Epithelial cell of alveolus of lung (primary cell): Measurements from ENCODE around the gene ARHGEF25. TPM values are rescaled to one million over a fixed set of nuclear protein-coding genes. Genes with fewer than 3 reads are reported as not detected.

Experiments used
- total RNA-seq: library from RNA; depleted of rRNA; stranded (reverse); fragments of >200 nt; gene quantifications from 2 replicates; pipeline ENCODE4 v1.2.1, GENCODE V29; 2015

The ARHGEF25 gene
- 13.8 and 22.4 TPM in 2 replicates for total RNA-seq

GRCh38 chr12:57611108-57611826 lies at the start of gene ARHGEF25:
Gene ARHGEF25, plus strand, starts transcription at chr12:57611435. Its CDS starts 460 bp downstream, at chr12:57611895.

GRCh38 chr12:57590864-57591781 lies 20.1 kb upstream of the ARHGEF25 start, which contains the start of gene PIP4K2C:
Gene PIP4K2C, plus strand, starts transcription at chr12:57591192. Its CDS starts 98 bp downstream, at chr12:57591290.

GRCh38 chr12:57604454-57604991 lies 6.7 kb upstream of the ARHGEF25 start, which contains the start of gene DTX3:
Gene DTX3, plus strand, starts transcription at chr12:57604824. Its CDS starts 1,694 bp downstream, at chr12:57606518.

GRCh38 chr12:57632958-57633840 lies 22.0 kb downstream of the ARHGEF25 start, which contains the start of gene B4GALNT1:
Gene B4GALNT1, minus strand, starts transcription at chr12:57633201. Its CDS starts 1,069 bp downstream, at chr12:57632132.

Other genes starting within 250 kb of the ARHGEF25 start
- 20.2 and 33.9 TPM in 2 replicates for gene R3HDM2, start 180.4 kb upstream of the ARHGEF25 start, total RNA-seq
- gene INHBC, start 176.7 kb upstream of the ARHGEF25 start, total RNA-seq, result not detected in 2 replicates
- 0.24 and 12.4 TPM in 2 replicates for gene INHBE, start 156.1 kb upstream of the ARHGEF25 start, total RNA-seq
- 2.7 and 4.9 TPM in 2 replicates for gene GLI1, start 151.7 kb upstream of the ARHGEF25 start, total RNA-seq
- gene ARHGAP9, start 131.6 kb upstream of the ARHGEF25 start, total RNA-seq, result 0.26 and 2.2 TPM in 2 replicates
- 64.7 and 148 TPM in 2 replicates for gene MARS1, start 123.4 kb upstream of the ARHGEF25 start, total RNA-seq
- 9.1 and 17.7 TPM in 2 replicates for gene DDIT3, start 90.9 kb upstream of the ARHGEF25 start, total RNA-seq
- gene MBD6, start 88.6 kb upstream of the ARHGEF25 start, total RNA-seq, result 7.5 and 13.1 TPM in 2 replicates
- 177 and 194 TPM in 2 replicates for gene DCTN2, start 64.2 kb upstream of the ARHGEF25 start, total RNA-seq
- 0.72 and 0.91 TPM in 2 replicates for gene KIF5A, start 61.4 kb upstream of the ARHGEF25 start, total RNA-seq
- gene PIP4K2C, start 20.2 kb upstream of the ARHGEF25 start, total RNA-seq, result 11.4 and 18.5 TPM in 2 replicates
- gene DTX3, start 6.6 kb upstream of the ARHGEF25 start, total RNA-seq, result 21.2 and 22.9 TPM in 2 replicates
- gene B4GALNT1, start 21.8 kb downstream of the ARHGEF25 start, total RNA-seq, result 0.08 and 7.6 TPM in 2 replicates
- gene OS9, start 82.7 kb downstream of the ARHGEF25 start, total RNA-seq, result 175 and 282 TPM in 2 replicates
- gene AGAP2, start 127.3 kb downstream of the ARHGEF25 start, total RNA-seq, result 0.26 and 0.48 TPM in 2 replicates
- 59.1 and 107 TPM in 2 replicates for gene TSPAN31, start 133.6 kb downstream of the ARHGEF25 start, total RNA-seq
- 141 and 233 TPM in 2 replicates for gene CDK4, start 140.9 kb downstream of the ARHGEF25 start, total RNA-seq
- gene MARCHF9, start 143.7 kb downstream of the ARHGEF25 start, total RNA-seq, result 1.4 and 10.7 TPM in 2 replicates
- 0.26 and 0.32 TPM in 2 replicates for gene CYP27B1, start 155.6 kb downstream of the ARHGEF25 start, total RNA-seq
- gene METTL1, start 160.7 kb downstream of the ARHGEF25 start, total RNA-seq, result 3.6 and 15.4 TPM in 2 replicates
- 7.4 and 14.5 TPM in 2 replicates for gene EEF1AKMT3, start 161.2 kb downstream of the ARHGEF25 start, total RNA-seq
- gene TSFM, start 171.4 kb downstream of the ARHGEF25 start, total RNA-seq, result 22.7 and 28.4 TPM in 2 replicates
- 0.65 and 5.7 TPM in 2 replicates for gene AVIL, start 207.3 kb downstream of the ARHGEF25 start, total RNA-seq
- 106 and 189 TPM in 2 replicates for gene CTDSP2, start 235.3 kb downstream of the ARHGEF25 start, total RNA-seq